ENCODE measurements around the gene FPGS.

Gene FPGS

GRCh38 chr9:127790094-127790855, 12.4 kb upstream of the FPGS start:
- no peak for DNase-seq

DNA sequence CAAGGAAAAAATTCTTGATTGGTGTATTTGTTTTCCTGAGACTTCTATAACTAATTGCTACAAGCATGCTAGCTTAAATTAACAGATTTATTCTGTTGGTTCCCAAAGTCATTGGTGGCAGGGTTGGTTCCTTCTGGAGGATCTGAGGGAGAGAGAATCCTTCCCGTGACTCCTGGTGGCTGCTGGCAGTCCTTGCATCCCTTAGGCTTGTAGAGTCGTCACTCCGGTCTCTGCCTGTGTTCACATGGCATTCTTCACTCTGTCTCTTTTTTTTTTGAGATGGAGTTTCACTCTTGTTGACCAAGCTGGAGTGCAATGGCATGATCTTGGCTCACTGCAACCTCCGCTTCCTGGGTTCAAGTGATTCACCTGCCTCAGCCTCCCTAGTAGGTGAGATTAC, 11.6 kb upstream of the FPGS start:
- DNase-seq = no peak

DNA sequence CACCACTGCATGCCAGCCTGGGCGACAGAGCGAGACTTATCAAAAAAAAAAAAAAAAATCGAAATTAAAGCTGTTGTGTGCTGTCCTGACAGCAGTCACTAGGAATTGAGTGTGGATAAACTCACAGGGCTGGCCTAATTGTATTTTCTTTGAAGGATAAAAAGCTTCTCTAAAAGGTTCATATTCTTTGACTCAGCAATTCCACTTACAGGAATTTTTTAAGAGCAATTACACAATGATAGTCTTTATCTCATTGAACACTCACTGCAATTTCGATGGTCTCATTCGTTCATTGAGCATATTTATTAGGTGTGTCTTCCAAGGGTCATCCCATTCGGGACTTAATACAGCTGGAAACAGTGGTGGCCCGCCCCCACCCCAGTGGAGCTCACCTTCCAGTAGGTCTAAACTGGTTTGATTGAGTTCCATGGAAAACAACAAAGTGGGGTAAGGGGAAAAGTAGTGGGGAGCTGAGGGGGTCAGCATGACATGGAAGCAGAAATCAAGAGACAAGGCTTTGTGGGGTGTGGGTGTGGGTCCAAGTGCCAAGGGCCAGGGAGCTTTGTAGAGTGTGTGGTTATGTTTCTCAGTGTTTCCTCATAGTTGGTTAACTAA, 10.2 kb upstream of the FPGS start:
- DNase-seq = no peak

DNA sequence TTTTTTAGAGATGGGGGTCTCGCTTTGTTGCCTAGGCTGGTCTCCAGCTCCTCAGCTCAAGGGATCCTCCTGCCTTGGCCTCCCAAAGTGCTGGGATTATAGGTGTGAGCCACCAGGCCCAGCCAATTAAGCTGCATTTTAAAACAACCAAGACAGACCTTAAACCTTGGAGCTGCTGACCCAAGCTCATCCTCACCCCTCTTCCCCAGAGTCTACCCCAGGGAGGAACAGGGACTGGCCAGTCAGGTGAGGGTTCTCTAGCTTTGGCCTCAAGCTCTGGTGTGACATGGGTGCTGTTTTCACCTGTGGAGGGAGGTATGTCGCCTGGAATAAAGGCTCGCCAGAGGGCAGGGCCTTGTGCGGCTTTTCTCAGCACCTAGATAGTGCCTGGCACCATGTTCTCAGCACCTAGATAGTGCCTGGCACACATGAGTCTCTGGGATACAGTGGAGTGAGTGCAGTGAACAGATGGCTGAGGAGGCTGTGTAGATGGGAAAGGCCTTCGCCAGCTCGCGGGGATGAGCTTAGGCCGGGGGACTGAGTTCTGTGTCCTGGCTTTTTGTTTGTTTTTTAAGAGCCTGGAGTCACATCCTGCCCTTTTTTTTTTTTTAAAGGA, 9.5 kb upstream of the FPGS start:
- DNase-seq = no peak

- no peak for DNase-seq
These were observed 8.5 kb upstream of the FPGS start for GRCh38 chr9:127794001-127794791.

GRCh38 chr9:127796225-127796813, 6.4 kb upstream of the FPGS start:
- DNase-seq = no peak

DNA sequence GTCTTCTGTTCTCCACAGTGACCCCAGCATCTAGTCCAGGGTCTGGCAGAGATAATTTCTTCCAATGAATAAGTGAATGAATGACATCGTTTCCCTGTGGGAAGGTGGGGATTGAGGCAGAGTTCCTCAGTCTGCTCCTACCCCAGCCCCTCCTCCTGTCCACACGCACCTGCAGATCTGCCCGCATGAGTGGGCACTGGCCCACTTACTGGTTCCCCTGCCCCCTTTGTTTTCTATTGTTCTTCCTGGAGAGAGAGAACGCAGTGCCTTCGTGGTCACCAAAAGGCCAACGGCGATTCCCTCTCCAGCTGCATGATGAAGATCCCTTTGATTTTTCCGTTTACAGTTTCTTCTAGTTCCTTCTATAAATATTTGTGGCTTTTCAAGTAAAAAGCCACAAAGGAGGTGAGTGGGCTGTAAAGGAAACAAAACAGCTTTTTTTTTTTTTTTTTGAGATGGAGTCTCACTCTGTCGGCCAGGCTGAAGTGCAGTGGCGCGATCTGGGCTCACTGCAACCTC, 5.8 kb upstream of the FPGS start:
- no peak for DNase-seq

DNA sequence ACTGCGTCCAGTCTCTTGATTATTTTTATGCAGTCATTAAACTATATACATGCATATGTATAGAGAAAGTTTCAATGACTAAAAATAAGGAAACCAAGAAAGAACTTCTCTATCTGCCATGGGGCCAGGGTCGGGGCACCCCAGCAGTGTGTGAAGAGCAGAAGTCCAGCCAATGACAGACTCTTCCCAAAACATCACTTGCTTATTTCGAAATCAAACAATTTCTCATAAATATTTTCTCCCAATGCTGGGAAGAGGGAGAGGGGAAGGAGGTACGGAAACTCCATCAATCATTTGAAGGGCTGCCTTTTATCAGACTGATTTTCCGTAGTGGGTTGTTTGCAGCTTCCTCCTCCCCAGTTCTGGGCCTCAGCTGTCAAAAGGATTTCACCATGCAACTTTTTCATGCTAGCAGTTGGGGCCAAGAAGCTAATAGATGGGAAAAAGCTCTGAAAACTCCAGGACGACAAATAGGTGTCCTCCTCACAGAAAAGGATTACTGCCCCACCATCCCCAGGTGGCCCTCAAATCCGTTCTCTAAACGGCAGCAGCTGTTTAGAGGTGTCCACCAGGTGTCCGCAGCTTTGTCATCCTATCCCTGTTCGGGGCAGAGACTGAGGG, 617 bp upstream of the FPGS start:
- no peak for DNase-seq

GRCh38 chr9:127803507-127804352, 1.0 kb downstream of the FPGS start:
- peak; percentile 35 for DNase-seq

GRCh38 chr9:127805620-127806019, 2.9 kb downstream of the FPGS start:
- DNase-seq = no peak

- no peak for DNase-seq
These were observed 4.2 kb downstream of the FPGS start for GRCh38 chr9:127806871-127807270.

GRCh38 chr9:127808347-127809001, 5.8 kb downstream of the FPGS start:
- no peak for DNase-seq

- no peak for DNase-seq
These were observed 6.4 kb downstream of the FPGS start for GRCh38 chr9:127809002-127809539.

DNA sequence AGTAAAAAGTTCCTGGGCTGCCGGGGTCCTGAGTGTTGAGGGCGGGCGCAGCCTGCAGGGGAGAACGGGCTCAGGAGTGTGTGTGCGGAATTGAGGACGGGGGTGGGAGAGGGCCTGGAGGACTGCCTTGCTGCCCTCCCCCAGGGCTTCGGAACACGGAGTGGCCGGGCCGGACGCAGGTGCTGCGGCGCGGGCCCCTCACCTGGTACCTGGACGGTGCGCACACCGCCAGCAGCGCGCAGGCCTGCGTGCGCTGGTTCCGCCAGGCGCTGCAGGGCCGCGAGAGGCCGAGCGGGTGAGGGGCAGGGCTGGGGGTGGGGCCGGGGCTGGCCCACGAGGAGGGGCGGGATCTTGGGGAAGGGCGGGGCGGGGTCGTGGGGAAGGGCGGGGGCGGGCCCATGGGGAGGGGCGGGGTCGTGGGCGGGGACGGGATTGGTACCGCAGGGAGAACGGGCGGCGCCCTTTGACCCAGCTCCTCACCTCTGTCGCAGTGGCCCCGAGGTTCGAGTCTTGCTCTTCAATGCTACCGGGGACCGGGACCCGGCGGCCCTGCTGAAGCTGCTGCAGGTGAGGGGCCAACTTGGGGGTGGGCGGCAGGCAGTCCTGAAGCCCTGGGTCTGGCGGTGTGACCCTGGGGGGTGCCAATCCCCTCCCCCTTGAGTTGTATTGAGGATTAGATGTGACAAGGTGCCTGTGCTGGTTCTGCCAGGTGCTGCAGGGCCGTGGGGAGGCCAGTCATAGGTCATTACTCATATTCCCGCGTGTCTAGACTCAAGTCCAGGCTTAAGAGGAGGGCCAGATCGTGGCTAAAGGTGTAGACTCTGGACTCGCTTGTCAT, 7.1 kb downstream of the FPGS start:
- DNase-seq = no peak

GRCh38 chr9:127810378-127811187, 7.9 kb downstream of the FPGS start:
- no peak for DNase-seq

- DNase-seq = no peak
These were observed 9.3 kb downstream of the FPGS start for GRCh38 chr9:127812011-127812410.

DNA sequence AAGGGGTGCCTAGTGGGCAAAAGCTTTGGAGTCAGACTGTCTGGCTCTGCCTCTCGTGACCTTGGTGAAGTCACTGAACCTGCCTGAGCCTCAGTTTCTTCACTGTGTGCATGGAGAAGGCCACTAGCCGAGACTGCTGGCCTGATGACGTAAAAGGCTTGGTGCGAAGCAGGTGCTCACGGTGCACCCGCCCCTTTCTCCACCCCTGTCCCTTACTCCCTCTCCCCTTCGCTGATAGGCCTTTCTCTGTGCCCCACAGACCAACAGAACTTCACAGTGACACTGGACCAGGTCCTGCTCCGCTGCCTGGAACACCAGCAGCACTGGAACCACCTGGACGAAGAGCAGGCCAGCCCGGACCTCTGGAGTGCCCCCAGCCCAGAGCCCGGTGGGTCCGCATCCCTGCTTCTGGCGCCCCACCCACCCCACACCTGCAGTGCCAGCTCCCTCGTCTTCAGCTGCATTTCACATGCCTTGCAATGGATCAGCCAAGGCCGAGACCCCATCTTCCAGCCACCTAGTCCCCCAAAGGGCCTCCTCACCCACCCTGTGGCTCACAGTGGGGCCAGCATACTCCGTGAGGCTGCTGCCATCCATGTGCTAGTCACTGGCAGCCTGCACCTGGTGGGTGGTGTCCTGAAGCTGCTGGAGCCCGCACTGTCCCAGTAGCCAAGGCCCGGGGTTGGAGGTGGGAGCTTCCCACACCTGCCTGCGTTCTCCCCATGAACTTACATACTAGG, 10.4 kb downstream of the FPGS start:
- DNase-seq = no peak

- DNase-seq = no peak
These were observed 11.1 kb downstream of the FPGS start for GRCh38 chr9:127813686-127814226.

Data from T1000 (cell line).